ENCODE results near the gene RNF113B. TPM values are rescaled to one million over a fixed set of nuclear protein-coding genes. Genes with fewer than 3 reads are reported as not detected.
A peak's percentile ranks its signal among the peaks of the same experiment; 100 is the strongest.

Gene RNF113B
- total and polyA plus RNA-seq, 2 of the 13 experiments (the other 11 are each of a cell fraction or from before 2014, with no cell fraction given), result not detected

- no peak for TF ChIP-seq CHD4 (IDR thresholded peaks at IDR 0.05; ENCODE audit: borderline replicate concordance, low read length)
- TF ChIP-seq DPF2 (CRISPR knock-in tag; IDR thresholded peaks at IDR 0.05; ENCODE audit: borderline replicate concordance, low read depth), result no peak
- TF ChIP-seq CENPBD1 (CRISPR knock-in tag; IDR thresholded peaks at IDR 0.05; ENCODE audit: borderline replicate concordance, low read depth), result no peak
- TF ChIP-seq ATM (IDR thresholded peaks at IDR 0.05; ENCODE audit: borderline replicate concordance), result no peak
- 0 out of 2 replicates have a peak, but pooled peaks have one; percentile 47 for TF ChIP-seq ZNF784 (CRISPR knock-in tag; IDR thresholded peaks at IDR 0.05; ENCODE audit: borderline replicate concordance)
- no peak for TF ChIP-seq TOPORS (CRISPR knock-in tag; IDR thresholded peaks at IDR 0.05)
- no peak for TF ChIP-seq ZNF543 (CRISPR knock-in tag; IDR thresholded peaks at IDR 0.05)
- TF ChIP-seq, protein P1, sequence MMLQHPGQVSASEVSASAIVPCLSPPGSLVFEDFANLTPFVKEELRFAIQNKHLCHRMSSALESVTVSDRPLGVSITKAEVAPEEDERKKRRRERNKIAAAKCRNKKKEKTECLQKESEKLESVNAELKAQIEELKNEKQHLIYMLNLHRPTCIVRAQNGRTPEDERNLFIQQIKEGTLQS (CRISPR knock-in tag; IDR thresholded peaks at IDR 0.05), result no peak
- peak; percentile 37 for TF ChIP-seq SKI (IDR thresholded peaks at IDR 0.05; ENCODE audit: partially characterized antibody)
- no peak for TF ChIP-seq ZNF367 (CRISPR knock-in tag; IDR thresholded peaks at IDR 0.05; ENCODE audit: borderline replicate concordance)
- no peak for TF ChIP-seq ZNF138 (CRISPR knock-in tag; IDR thresholded peaks at IDR 0.05; ENCODE audit: low read depth)
- no peak for TF ChIP-seq ATF4 (CRISPR knock-in tag; IDR thresholded peaks at IDR 0.05)
- no peak for TF ChIP-seq STAT5B (CRISPR knock-in tag; IDR thresholded peaks at IDR 0.05)
- no peak for TF ChIP-seq HDAC1 (CRISPR knock-in tag; IDR thresholded peaks at IDR 0.05)
- TF ChIP-seq, protein P2, sequence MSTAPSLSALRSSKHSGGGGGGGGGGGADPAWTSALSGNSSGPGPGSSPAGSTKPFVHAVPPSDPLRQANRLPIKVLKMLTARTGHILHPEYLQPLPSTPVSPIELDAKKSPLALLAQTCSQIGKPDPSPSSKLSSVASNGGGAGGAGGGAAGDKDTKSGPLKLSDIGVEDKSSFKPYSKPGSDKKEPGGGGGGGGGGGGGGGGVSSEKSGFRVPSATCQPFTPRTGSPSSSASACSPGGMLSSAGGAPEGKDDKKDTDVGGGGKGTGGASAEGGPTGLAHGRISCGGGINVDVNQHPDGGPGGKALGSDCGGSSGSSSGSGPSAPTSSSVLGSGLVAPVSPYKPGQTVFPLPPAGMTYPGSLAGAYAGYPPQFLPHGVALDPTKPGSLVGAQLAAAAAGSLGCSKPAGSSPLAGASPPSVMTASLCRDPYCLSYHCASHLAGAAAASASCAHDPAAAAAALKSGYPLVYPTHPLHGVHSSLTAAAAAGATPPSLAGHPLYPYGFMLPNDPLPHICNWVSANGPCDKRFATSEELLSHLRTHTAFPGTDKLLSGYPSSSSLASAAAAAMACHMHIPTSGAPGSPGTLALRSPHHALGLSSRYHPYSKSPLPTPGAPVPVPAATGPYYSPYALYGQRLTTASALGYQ (CRISPR knock-in tag; IDR thresholded peaks at IDR 0.05), result 0 out of 2 replicates have a peak, but pooled peaks have one; percentile 41
- no peak for TF ChIP-seq MBNL3 (CRISPR knock-in tag; conservative IDR thresholded peaks at IDR 0.05)
- no peak for TF ChIP-seq CERS6 (CRISPR knock-in tag; IDR thresholded peaks at IDR 0.05)
- no peak for TF ChIP-seq ZIK1 (CRISPR knock-in tag; IDR thresholded peaks at IDR 0.05; ENCODE audit: borderline replicate concordance, low read depth)
- no peak for TF ChIP-seq HIVEP1 (CRISPR knock-in tag; IDR thresholded peaks at IDR 0.05)
- 0 out of 2 replicates have a peak, but pooled peaks have one; percentile 41 for TF ChIP-seq ZNF331 (CRISPR knock-in tag; IDR thresholded peaks at IDR 0.05)
- TF ChIP-seq BCL6 (CRISPR knock-in tag; IDR thresholded peaks at IDR 0.05), result peak; percentile 84
- TF ChIP-seq ZNF160 (CRISPR knock-in tag; IDR thresholded peaks at IDR 0.05), result no peak
- TF ChIP-seq, protein P3, sequence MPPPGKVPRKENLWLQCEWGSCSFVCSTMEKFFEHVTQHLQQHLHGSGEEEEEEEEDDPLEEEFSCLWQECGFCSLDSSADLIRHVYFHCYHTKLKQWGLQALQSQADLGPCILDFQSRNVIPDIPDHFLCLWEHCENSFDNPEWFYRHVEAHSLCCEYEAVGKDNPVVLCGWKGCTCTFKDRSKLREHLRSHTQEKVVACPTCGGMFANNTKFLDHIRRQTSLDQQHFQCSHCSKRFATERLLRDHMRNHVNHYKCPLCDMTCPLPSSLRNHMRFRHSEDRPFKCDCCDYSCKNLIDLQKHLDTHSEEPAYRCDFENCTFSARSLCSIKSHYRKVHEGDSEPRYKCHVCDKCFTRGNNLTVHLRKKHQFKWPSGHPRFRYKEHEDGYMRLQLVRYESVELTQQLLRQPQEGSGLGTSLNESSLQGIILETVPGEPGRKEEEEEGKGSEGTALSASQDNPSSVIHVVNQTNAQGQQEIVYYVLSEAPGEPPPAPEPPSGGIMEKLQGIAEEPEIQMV (CRISPR knock-in tag; IDR thresholded peaks at IDR 0.05; ENCODE audit: low read depth), result no peak
- TF ChIP-seq ZNF431 (CRISPR knock-in tag; IDR thresholded peaks at IDR 0.05; ENCODE audit: borderline replicate concordance, low read depth), result no peak
- TF ChIP-seq ZNF251 (CRISPR knock-in tag; IDR thresholded peaks at IDR 0.05), result no peak
These were observed 22.4 kb upstream of the RNF113B start (continued) for GRCh38 chr13:98199480-98199879.
